Stimulated activated CD4-positive, alpha-beta T cell treated with anti-CD3 and anti-CD28 coated beads, Interleukin-1b, Interleukin-23, amount 100 ng/mL, for 48 hours (primary cell): ENCODE data around the gene PARD3B.

Source experiments
- DNase-seq: peaks from one replicate; pipeline ENCODE4 v3.0.0-alpha.2; 2020

Gene PARD3B

DNA sequence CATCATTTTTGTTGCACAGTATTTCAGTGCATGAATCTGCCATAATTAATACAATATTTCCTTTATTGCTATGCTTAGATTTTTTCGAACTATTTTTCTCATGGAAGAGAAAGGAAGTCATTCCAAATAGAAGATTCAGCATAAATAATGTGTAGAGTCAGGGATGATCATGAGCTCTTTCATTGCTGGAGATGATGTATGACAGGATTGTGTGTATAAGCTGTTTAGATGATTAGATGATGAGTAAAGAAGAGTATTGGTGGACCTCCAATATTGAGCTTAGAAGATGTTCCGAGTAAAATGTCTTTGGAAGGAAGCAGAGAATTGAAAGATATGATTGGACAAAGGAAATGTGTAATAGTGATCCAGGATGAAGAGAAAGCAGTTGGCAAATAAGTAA is 364.5 kb downstream of the PARD3B start:
- DNase-seq = no peak

GRCh38 chr2:204913312-204913711 is 368.0 kb downstream of the PARD3B start:
- DNase-seq = no peak

DNA sequence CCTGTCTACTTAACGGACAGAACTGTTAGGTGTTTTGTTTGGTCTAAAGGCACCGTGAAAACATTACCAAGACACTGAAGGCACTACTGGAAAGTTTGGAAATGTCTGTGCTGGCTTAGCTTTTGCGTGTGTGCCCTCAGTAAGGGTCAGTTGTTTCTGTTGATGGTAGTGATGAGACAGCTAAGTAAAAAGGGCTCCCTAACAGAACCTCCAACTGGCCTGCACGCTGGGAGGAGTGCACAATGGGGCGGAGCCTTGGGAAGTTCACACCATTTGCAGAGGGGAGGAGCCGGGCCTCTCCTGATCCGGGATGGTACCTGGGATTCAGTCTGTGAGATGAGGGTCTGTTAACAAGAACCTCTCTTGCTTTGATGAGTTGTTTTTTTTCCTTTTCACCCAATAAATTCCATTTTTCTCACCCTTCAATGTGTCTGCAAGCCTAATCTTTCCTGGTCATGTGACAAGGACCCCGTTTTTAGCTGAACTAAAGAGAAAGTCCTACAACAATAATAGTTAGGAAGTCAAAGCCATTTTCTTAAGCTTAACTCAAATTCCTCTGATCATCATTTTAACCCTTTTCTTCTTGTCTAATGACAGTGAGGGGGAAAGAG is 368.7 kb downstream of the PARD3B start:
- DNase-seq = no peak

DNA sequence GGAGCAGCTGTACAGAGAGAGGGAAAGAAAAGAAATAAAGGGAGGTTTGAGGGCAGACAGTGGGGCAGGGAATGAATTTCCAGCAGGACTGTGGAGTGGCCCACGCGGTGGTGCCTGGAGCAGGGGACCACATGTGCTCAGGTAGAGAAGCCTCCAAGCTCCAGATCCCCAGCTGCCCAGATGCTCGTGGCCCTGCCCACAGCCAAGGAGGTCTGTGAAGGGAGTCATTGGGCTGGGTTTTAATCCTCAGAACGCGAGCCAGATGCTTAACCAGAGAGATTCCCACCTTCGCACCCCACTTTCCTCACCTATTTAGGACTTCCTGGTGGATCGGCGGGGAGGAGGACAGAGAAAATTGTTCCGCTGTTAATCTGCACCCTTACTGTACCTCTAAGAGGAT is 369.4 kb downstream of the PARD3B start:
- DNase-seq = no peak

DNA sequence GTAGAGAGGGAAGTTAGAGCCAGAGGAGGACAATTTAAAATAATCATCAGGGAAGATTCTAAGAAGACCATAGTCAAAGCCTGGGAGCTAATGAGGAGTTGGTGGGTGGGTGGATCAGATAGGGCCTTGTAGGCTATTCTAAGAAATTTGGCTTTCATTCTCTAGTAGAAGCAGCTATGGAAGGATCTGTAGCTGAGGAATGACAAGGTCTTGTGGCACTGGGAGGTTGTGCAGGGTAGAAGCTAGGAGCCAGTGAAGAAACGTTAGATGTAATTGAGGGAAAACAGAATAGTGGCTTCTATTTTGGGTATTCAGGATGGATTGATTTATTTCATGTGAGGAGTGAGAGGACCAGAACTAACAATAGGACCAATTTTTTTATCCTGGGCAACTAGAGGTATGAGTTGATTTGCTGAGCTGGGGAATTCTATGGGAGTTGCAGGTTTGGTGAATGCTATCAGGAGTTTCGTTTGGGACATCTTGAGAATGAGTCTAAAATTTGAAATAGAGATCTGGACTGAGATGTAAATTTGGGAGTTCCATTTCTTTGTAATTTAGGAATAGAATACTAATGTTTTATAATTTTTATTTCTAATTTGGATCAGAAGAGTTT is 371.9 kb downstream of the PARD3B start:
- no peak for DNase-seq

GRCh38 chr2:204920776-204921175 is 375.5 kb downstream of the PARD3B start:
- DNase-seq = no peak

- no peak for DNase-seq
These were observed 378.7 kb downstream of the PARD3B start for GRCh38 chr2:204923957-204924356.

- no peak for DNase-seq
These were observed 386.3 kb downstream of the PARD3B start for GRCh38 chr2:204931562-204931961.

GRCh38 chr2:204933735-204934374 is 388.6 kb downstream of the PARD3B start:
- DNase-seq = no peak

GRCh38 chr2:204944927-204945326 is 399.7 kb downstream of the PARD3B start:
- DNase-seq = no peak

GRCh38 chr2:204945376-204945775 is 400.1 kb downstream of the PARD3B start:
- DNase-seq = no peak

GRCh38 chr2:204946892-204947291 is 401.6 kb downstream of the PARD3B start:
- DNase-seq = no peak

GRCh38 chr2:204947405-204947804 is 402.1 kb downstream of the PARD3B start:
- DNase-seq = no peak

DNA sequence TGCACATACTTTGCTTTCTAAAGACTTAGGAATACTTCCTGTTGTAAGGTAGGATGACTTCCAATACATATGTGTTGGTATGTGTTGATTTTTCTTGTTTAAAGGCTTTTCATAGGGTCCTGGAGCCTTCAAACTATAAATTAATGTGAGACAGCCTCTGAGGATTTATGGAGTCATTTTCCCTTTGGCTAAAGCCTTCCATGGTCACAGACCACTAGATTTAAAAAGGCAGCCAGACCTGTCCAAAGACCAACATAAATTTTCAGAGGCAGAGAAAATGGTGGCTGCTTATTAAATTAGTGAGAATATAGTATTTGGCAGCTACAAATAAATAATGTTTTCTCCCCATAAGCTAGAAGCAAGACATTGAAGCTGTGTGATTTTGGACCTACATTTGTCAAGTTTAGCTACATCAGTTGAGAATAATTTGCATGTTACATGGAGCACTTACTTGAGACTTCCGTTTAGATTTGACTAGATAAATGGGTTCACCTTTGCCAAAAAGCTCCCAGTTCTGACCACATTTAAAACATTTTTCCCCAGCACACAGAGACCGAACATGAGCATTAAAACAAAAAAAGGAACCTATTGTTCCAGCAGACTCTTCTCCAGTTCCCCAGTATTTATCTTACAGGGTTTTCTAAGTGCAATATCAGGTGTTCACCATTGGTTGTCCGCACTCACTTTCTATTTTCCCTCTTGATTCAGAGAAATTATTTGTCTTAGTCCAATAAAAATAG is 402.9 kb downstream of the PARD3B start:
- no peak for DNase-seq

GRCh38 chr2:204948822-204949221 is 403.5 kb downstream of the PARD3B start:
- no peak for DNase-seq

DNA sequence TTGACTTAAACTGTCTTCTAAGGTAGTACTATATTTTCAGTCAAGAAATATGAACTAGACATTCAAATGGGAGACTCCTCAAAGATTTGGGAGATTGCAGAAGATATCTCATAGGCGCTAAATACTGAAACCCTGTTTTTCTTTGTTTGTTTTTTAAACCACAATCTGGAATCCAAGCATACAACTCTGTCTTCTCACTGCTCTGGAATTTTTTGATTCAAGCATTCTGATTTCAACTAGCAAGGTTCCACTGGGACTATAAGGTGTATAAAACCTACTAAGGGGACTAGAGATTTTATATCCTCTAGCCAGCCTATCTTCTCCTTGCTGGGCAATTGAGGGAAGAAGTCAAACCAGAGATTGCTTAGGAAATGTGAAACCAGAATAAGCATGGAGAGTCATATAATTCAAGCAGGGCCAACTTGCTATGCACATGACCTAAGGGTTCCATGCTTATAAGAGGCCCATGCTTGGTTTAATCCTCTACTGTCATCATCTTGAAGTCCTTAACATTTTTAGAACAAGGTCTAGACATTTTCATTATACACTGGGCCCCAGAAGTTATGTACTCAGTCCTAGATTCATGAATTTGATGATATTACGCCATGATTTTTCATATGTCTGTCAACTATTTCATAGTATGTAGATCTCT is 405.5 kb downstream of the PARD3B start:
- DNase-seq = no peak

DNA sequence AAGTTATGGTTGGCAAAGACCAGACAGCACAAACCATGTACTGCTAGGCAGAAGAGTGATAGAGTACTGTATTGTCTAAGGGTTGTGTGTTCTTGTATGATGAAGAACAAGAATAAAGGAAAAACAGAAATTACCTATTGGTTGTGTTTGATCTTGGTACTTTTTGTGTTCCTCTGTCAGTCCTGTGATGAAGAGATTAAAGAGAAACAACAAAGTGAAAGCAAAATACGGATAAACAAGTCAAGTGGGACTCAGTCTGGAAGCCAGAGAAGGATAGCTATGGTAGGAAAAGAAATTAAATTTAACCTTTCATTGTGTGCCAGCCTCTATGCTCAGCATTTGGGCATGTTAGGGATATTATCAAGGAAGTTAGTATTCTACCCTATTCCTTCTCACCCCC is 413.1 kb downstream of the PARD3B start:
- DNase-seq = no peak

- no peak for DNase-seq
These were observed 419.1 kb downstream of the PARD3B start for GRCh38 chr2:204964414-204964813.

DNA sequence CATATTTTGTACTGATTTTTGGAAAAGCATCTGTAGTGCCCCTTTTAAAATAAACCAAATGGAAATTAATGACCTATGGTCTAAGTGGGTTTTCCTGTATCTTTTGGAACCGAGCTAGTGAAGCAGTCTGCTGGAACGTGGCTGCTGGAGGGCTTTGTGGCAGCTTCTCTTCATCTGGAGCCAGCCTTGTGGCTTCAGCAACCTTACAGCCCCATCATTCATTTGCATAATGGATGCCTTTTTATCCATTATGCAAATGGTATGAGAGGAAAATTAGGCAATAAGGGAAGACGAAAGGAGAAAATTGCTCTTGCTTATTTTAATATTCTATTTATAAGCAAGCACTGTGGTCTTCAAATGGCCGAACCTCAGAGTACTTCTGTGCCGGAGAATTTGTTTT is 421.0 kb downstream of the PARD3B start:
- no peak for DNase-seq

GRCh38 chr2:204967199-204967960 is 422.1 kb downstream of the PARD3B start:
- peak; percentile 24 for DNase-seq

DNA sequence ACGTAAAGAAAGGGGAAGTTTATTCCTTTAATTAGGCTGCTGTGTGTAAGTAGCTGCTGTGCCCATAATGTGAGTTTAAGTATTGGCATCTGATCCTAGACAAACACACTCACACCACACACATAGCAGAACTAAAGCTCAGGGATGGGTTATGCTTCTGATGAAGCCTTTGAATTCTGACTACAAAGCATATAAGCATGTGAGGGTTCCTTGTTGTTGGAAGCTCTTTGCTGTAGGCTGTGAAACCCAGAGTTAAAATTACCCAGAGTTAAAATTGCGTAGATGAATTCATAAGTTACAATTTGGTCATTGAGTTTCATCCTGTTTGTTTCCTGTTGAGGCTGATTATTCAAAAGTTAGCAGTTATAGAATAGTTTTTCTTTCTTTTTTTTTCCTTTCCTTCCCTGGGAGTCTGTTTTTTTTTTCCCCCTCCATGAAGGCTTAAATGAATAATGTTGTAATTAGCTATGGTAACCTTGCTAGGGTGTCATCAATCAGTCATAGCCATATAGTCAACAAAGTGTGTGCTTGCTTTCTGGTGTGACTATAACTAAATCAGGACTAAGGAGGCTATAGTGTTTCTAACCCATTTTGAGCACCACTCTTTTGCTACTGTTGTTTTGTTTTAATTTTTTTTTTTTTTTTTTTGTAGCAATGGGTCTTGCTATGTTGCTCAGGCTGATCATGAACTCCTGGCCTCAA is 426.1 kb downstream of the PARD3B start:
- no peak for DNase-seq

- DNase-seq = no peak
These were observed 426.9 kb downstream of the PARD3B start for GRCh38 chr2:204972161-204972560.
